Osteoblast (primary cell): ENCODE measurements around the gene GAL3ST2. TPM values are rescaled to one million over a fixed set of nuclear protein-coding genes. Genes with fewer than 3 reads are reported as not detected.

ENCODE experiments used
- DNase-seq: peaks from one replicate; pipeline ENCODE4 v3.0.0; 2011; ENCODE audit warnings: low spot score, mixed read lengths; ENCODE audit not compliant: insufficient read length; ENCODE audit errors: missing footprints
- H2AFZ ChIP-seq: 2 replicates; pipeline ENCODE4 v1.6.0; 2011; ENCODE audit warnings: mild to moderate bottlenecking, low read length
- H3K27ac ChIP-seq: 2 replicates; pipeline ENCODE4 v1.5.1; 2011; ENCODE audit warnings: mild to moderate bottlenecking, low read depth, low read length, moderate library complexity
- H3K27me3 ChIP-seq: 2 replicates; pipeline ENCODE4 v1.6.0; 2012; ENCODE audit warnings: mild to moderate bottlenecking, control low read depth, inconsistent platforms, low read length, moderate library complexity; ENCODE audit not compliant: insufficient read depth
- H3K36me3 ChIP-seq: 2 replicates; pipeline ENCODE4 v1.5.1; 2011; ENCODE audit warnings: mild to moderate bottlenecking, low read length, control low read depth, moderate library complexity; ENCODE audit not compliant: insufficient read depth
- H3K4me1 ChIP-seq: 2 replicates; pipeline ENCODE4 v1.5.1; 2011; ENCODE audit warnings: mild to moderate bottlenecking, low read length, control low read depth, moderate library complexity; ENCODE audit not compliant: insufficient read depth
- H3K4me2 ChIP-seq: 2 replicates; pipeline ENCODE4 v1.6.0; 2011; ENCODE audit warnings: mild to moderate bottlenecking, low read length; ENCODE audit not compliant: insufficient read depth
- H3K4me3 ChIP-seq: fragments of 200-600 bp; sonication (generic); 3 replicates; pipeline ENCODE4 v1.5.1; 2012; ENCODE audit warnings: mild to moderate bottlenecking, low read length, inconsistent platforms; ENCODE audit not compliant: insufficient read depth
- H3K79me2 ChIP-seq: 2 replicates; pipeline ENCODE4 v1.6.0; 2012; ENCODE audit warnings: mild to moderate bottlenecking, low read length, control low read depth, inconsistent platforms; ENCODE audit not compliant: insufficient read depth
- H3K9me3 ChIP-seq: 2 replicates; pipeline ENCODE4 v1.5.1; 2011; ENCODE audit warnings: low read depth, low read length, control low read depth
- H4K20me1 ChIP-seq: 2 replicates; pipeline ENCODE4 v1.6.0; 2012; ENCODE audit warnings: mild to moderate bottlenecking, low read length, control low read depth; ENCODE audit not compliant: insufficient read depth
- total RNA-seq: library from RNA; depleted of rRNA; stranded (reverse); fragments of >200 nt; gene quantifications from 2 replicates; pipeline ENCODE4 v1.2.3, GENCODE V29; 2012
- TF ChIP-seq, protein P1 (sequence below): IDR thresholded peaks from 2 replicates; pipeline ENCODE4 v1.5.1; 2011; ENCODE audit warnings: mild to moderate bottlenecking, low read depth, low read length, moderate library complexity; ENCODE audit errors: extremely low read depth

Gene GAL3ST2
- 0.29 and 0.36 TPM in 2 replicates for total RNA-seq

DNA sequence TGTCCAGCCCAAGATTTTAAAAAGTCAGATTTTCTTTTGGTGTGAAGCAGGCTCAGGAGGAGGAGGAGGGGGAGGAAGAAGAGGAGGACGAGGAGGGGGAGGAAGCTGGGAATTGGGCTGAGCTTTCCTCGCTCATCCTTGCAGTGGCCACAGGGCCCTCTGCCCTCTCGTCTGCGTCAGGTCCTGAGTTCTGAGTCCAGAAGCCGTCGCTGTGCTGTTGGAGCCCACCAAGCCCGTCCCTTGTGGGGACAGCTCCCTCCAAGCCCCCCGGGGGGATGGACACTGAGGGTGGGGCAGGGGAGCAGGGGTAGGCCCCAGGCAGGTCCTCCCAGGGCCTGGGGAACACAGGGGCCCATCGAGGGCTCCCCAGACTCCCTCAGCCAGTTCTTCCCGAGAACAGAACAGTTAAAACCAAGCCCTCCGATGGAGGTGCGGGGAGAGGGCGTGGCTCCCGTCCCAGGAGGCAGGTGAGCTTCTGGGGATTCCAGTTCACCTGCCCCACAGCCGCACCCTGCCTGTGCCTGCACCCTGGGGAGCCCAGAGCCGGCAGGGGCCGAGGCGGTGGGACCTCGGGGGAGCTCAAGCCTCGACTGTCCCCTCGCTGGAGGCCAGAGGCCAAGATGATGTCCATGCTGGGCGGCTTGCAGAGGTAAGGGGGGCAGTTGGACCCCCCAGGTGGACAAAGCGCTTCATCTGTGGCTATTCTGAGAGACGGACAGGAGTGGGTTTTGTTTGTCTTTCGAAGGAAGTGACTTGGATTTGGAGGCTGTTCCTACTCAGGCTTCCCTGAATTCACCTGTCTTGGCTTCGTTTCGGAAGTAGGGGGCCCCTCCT, at the start of gene GAL3ST2:
TSS of gene GAL3ST2 (plus strand) at position 487 of the 834 bp plus-strand sequence. CDS start at position 621, 134 bp downstream.
- Histone ChIP-seq H3K4me1 (peaks cover 10% of the 10 kb centered on the region), H3K9me3 (no peaks in the 10 kb centered on the region), H3K4me3 (no peak within 1 kb of the TSS), H3K79me2 (no peaks in the 10 kb centered on the region), H3K27me3 (no peaks in the 10 kb centered on the region), H4K20me1 (no peaks in the 10 kb centered on the region), H3K36me3 (no peaks in the 10 kb centered on the region), H2AFZ (no peak within 1 kb of the TSS), H3K27ac (no peak within 1 kb of the TSS), H3K4me2 (no peak within 1 kb of the TSS)
- DNase-seq, result peak; percentile 66
- TF ChIP-seq, protein P1, sequence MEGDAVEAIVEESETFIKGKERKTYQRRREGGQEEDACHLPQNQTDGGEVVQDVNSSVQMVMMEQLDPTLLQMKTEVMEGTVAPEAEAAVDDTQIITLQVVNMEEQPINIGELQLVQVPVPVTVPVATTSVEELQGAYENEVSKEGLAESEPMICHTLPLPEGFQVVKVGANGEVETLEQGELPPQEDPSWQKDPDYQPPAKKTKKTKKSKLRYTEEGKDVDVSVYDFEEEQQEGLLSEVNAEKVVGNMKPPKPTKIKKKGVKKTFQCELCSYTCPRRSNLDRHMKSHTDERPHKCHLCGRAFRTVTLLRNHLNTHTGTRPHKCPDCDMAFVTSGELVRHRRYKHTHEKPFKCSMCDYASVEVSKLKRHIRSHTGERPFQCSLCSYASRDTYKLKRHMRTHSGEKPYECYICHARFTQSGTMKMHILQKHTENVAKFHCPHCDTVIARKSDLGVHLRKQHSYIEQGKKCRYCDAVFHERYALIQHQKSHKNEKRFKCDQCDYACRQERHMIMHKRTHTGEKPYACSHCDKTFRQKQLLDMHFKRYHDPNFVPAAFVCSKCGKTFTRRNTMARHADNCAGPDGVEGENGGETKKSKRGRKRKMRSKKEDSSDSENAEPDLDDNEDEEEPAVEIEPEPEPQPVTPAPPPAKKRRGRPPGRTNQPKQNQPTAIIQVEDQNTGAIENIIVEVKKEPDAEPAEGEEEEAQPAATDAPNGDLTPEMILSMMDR, result no peak

DNA sequence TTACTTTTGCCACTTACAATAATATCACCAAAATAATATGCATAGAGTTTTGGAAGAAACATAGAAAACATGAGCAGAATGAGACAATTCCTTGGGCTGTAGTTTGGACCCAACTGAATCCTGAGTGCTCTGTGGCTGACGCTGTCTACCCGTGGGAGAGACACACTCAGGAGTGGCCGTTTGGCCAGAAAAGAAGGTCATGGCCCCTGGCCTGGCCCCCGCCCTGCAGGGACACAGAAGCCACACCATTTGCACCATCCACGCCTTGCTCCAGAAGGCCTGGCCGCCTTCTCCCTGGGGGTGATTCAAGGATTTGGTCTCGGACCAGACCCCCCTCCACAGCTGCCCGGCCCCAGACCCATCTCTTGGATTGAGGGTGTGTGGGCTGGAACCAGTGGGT, 48.6 kb upstream of the GAL3ST2 start:
- peaks cover 4% of the 10 kb centered on the region for H3K9me3 ChIP-seq
- TF ChIP-seq, protein P1, result no peak
- no peak overlapping the region for H3K4me3 ChIP-seq
- no peaks in the 10 kb centered on the region for H3K27me3 ChIP-seq
- H4K20me1 ChIP-seq, result no peaks in the 10 kb centered on the region
- no peaks in the 10 kb centered on the region for H3K4me1 ChIP-seq
- peaks cover 6% of the 10 kb centered on the region for H3K36me3 ChIP-seq
- DNase-seq, result peak; percentile 87
- H3K27ac ChIP-seq, result no peak overlapping the region
- no peaks in the 10 kb centered on the region for H3K79me2 ChIP-seq
- no peak overlapping the region for H3K4me2 ChIP-seq
- H2AFZ ChIP-seq, result no peak overlapping the region

GRCh38 chr2:241728627-241729026, 48.0 kb upstream of the GAL3ST2 start:
- H4K20me1 ChIP-seq, result no peaks in the 10 kb centered on the region
- H3K4me1 ChIP-seq, result no peaks in the 10 kb centered on the region
- no peak overlapping the region for H3K4me3 ChIP-seq
- no peaks in the 10 kb centered on the region for H3K79me2 ChIP-seq
- no peaks in the 10 kb centered on the region for H3K9me3 ChIP-seq
- H3K27me3 ChIP-seq, result no peaks in the 10 kb centered on the region
- H2AFZ ChIP-seq, result no peak overlapping the region
- TF ChIP-seq, protein P1, result no peak
- peaks cover under 1% of the 10 kb centered on the region for H3K36me3 ChIP-seq
- no peak for DNase-seq
- no peak overlapping the region for H3K4me2 ChIP-seq
- H3K27ac ChIP-seq, result no peak overlapping the region

DNA sequence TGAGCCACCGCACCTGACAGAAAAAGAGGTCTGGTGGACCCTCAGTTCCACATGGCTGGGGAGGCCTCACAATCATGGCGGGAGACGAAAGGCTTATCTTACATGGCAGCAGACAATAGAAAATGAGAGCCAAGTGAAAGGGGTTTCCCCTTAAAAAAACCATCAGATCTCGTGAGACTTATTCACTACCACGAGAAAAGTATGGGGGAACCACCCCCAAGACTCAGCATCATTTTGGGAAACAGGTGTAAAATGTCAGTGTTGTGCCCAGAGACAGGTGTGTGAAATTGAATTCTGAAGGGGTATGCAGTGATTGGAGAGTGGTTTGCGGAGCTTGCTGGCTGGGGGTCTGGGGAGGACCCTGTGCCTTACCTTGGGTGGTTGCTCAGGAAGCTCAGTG, 46.8 kb upstream of the GAL3ST2 start:
- Histone ChIP-seq H3K4me2 (no peak overlapping the region), H3K27me3 (no peaks in the 10 kb centered on the region), H4K20me1 (no peaks in the 10 kb centered on the region), H3K4me1 (peaks cover 3% of the 10 kb centered on the region), H3K36me3 (no peaks in the 10 kb centered on the region), H3K9me3 (no peaks in the 10 kb centered on the region), H3K4me3 (no peak overlapping the region), H3K79me2 (peaks cover 3% of the 10 kb centered on the region), H3K27ac (no peak overlapping the region), H2AFZ (no peak overlapping the region)
- TF ChIP-seq, protein P1, result no peak
- peak; percentile 30 for DNase-seq
